Diencephalon (tissue), 1 donor: Measurements from ENCODE around the gene MAL. TPM values are rescaled to one million over a fixed set of nuclear protein-coding genes. Genes with fewer than 3 reads are reported as not detected.

ENCODE experiments used
- small RNA-seq: library from RNA; depleted of rRNA; stranded (forward); fragments of <200 nt; gene quantifications from one replicate; pipeline ENCODE3, GENCODE V24; 2014
- total RNA-seq: library from RNA; depleted of rRNA; stranded (reverse); fragments of >200 nt; gene quantifications from one replicate; pipeline ENCODE4 v1.2.3, GENCODE V29; 2014

The MAL gene
- not detected for total RNA-seq

DNA sequence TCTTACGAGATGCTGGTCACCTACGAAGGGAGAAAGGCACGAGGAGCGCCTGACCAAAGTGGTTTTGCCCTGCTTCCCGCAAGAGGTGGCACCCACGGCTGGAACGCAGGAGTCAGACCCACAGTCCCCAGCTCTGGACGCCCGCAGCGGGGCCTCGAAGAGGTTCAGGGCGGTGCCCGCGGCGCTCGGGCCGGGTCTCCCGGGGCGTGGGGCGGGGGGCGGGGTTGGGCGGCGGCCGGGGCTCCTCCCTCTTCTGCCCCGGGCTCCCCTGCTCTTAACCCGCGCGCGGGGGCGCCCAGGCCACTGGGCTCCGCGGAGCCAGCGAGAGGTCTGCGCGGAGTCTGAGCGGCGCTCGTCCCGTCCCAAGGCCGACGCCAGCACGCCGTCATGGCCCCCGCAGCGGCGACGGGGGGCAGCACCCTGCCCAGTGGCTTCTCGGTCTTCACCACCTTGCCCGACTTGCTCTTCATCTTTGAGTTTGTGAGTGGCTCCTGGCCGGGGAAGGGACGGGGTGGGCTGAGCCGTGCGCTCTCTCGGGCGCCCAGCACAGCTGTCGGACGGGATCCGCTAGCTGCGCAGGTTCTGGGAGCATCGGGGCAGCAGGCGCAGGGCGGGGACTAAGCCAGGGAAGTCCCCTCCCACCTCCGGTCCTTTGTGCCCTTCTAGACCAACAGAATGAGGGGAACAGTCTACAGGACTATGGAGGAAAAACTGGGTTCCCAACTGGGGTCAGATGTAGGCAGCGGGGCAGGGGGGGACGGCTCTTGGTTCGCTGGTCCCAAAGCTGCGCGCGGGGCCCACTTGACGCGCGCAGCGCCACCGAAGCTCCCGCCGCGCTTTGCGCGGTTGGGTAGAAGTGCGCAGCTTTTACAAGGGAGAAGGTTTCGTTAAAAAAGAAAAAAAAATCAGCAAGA is at the start of gene MAL:
MAL (plus strand) TSS at position 303 of the 914 bp plus-strand sequence; CDS start at position 388, 85 bp downstream.

Small RNA genes lying within 50 kb of the gene (small RNA-seq; reads per million reads assigned to genes)
- not detected for gene RN7SL575P

Other genes starting within 250 kb of the MAL start
- 2.5 TPM for gene TEKT4, start 154.3 kb upstream of the MAL start, total RNA-seq
- gene MRPS5, start 96.1 kb downstream of the MAL start, total RNA-seq: 43.8 TPM
- 24.5 TPM for gene ZNF514, start 134.1 kb downstream of the MAL start, total RNA-seq
- 8.8 TPM for gene ZNF2, start 140.1 kb downstream of the MAL start, total RNA-seq
- gene ZNF892, start 181.8 kb downstream of the MAL start, total RNA-seq: 28.8 TPM
- 2.1 TPM for gene PROM2, start 248.7 kb downstream of the MAL start, total RNA-seq